CD4-positive, alpha-beta T cell treated with Interleukin-6 for 4 hours (primary cell): ENCODE data around the gene ERICH3.

Experiments
- DNase-seq: peaks from one replicate; pipeline ENCODE4 v3.0.0-alpha.2; 2020; ENCODE audit warnings: mixed read lengths

Gene ERICH3

GRCh38 chr1:74673351-74674111, at the start of gene ERICH3:
Gene ERICH3 (minus strand): TSS chr1:74673792. CDS start chr1:74673519, 273 bp downstream.
- no peak for DNase-seq

GRCh38 chr1:74717626-74718025, 44.0 kb upstream of the ERICH3 start:
- DNase-seq: no peak

- no peak for DNase-seq
Observed at GRCh38 chr1:74716822-74717221, 43.2 kb upstream of the ERICH3 start.

- no peak for DNase-seq
Observed at GRCh38 chr1:74715806-74716205, 42.2 kb upstream of the ERICH3 start.

- DNase-seq: no peak
Observed at GRCh38 chr1:74715236-74715502, 41.6 kb upstream of the ERICH3 start.

GRCh38 chr1:74714429-74715235, 41.0 kb upstream of the ERICH3 start:
- DNase-seq: no peak

- no peak for DNase-seq
Observed at GRCh38 chr1:74713849-74714248, 40.3 kb upstream of the ERICH3 start.

- DNase-seq: no peak
Observed at GRCh38 chr1:74712881-74713280, 39.3 kb upstream of the ERICH3 start.

- DNase-seq: no peak
Observed at GRCh38 chr1:74703386-74704182, 30.0 kb upstream of the ERICH3 start.

GRCh38 chr1:74699331-74699730, 25.7 kb upstream of the ERICH3 start:
- DNase-seq: no peak

- DNase-seq: no peak
Observed at GRCh38 chr1:74697832-74698231, 24.2 kb upstream of the ERICH3 start.

- no peak for DNase-seq
Observed at GRCh38 chr1:74693473-74693872, 19.9 kb upstream of the ERICH3 start.

- DNase-seq: no peak
Observed at GRCh38 chr1:74690909-74691308, 17.3 kb upstream of the ERICH3 start.

GRCh38 chr1:74690364-74690696, 16.7 kb upstream of the ERICH3 start:
- no peak for DNase-seq

GRCh38 chr1:74689621-74690363, 16.2 kb upstream of the ERICH3 start:
- DNase-seq: peak; percentile 47

- DNase-seq: no peak
Observed at GRCh38 chr1:74686928-74687327, 13.3 kb upstream of the ERICH3 start.

- no peak for DNase-seq
Observed at GRCh38 chr1:74684301-74684700, 10.7 kb upstream of the ERICH3 start.

- no peak for DNase-seq
Observed at GRCh38 chr1:74683656-74684055, 10.1 kb upstream of the ERICH3 start.

- DNase-seq: no peak
Observed at GRCh38 chr1:74681851-74682250, 8.3 kb upstream of the ERICH3 start.

- no peak for DNase-seq
Observed at GRCh38 chr1:74681449-74681848, 7.9 kb upstream of the ERICH3 start.

GRCh38 chr1:74681001-74681400, 7.4 kb upstream of the ERICH3 start:
- DNase-seq: no peak

- no peak for DNase-seq
Observed at GRCh38 chr1:74679811-74680210, 6.2 kb upstream of the ERICH3 start.

- no peak for DNase-seq
Observed at GRCh38 chr1:74677926-74678325, 4.3 kb upstream of the ERICH3 start.
